Tibial nerve (tissue), 4 donors: Measurements from ENCODE around the gene RLF. TPM values are rescaled to one million over a fixed set of nuclear protein-coding genes. Genes with fewer than 3 reads are reported as not detected.

ENCODE experiments used
- DNase-seq, 2 donors: peaks; one replicate each; pipeline ENCODE4 v3.0.0-alpha.2; 2019; ENCODE audit warnings: low spot score in 2 of 2
- H3K27ac ChIP-seq, 4 donors: fragments of 200-600 bp; sonication (generic) in 3 of 4; one replicate each; pipeline ENCODE4 v1.5.1; 2017 to 2019; ENCODE audit warnings: mild to moderate bottlenecking in 1 of 4
- H3K27me3 ChIP-seq, 2 donors: fragments of 200-600 bp; sonication (generic) in 1 of 2; one replicate each; pipeline versions ENCODE4 v1.5.1 to v1.6.0; 2017 to 2019
- H3K36me3 ChIP-seq, 3 donors: fragments of 200-600 bp; sonication (generic); one replicate each; pipeline ENCODE4 v1.5.1; 2018 to 2019
- H3K4me1 ChIP-seq, 4 donors: fragments of 200-600 bp; sonication (generic) in 3 of 4; one replicate each; pipeline ENCODE4 v1.5.1; 2017 to 2019
- H3K4me3 ChIP-seq, 4 donors: fragments of 200-600 bp; sonication (generic) in 3 of 4; one replicate each; pipeline ENCODE4 v1.5.1; 2017 to 2019; ENCODE audit warnings: mild to moderate bottlenecking in 1 of 4, moderate library complexity in 1 of 4
- H3K9me3 ChIP-seq, 4 donors: fragments of 200-600 bp; sonication (generic) in 3 of 4; one replicate each; pipeline ENCODE4 v1.5.1; 2017 to 2019
- CTCF ChIP-seq, 5 experiments: fragments of 200-600 bp in 3 of 5; fragments of 450-650 bp in 2 of 5; sonication (generic) in 3 of 5; IDR thresholded peaks; one replicate each; pipeline ENCODE4 v1.5.1; 2016 to 2019; ENCODE audit warnings: antibody characterized with exemption in 5 of 5, mild to moderate bottlenecking in 3 of 5, moderate library complexity in 2 of 5
- EP300 ChIP-seq, 2 donors: sonication (generic); formaldehyde crosslinking; IDR thresholded peaks; one replicate each; pipeline ENCODE4 v1.6.1; 2017; ENCODE audit warnings: antibody characterized with exemption in 2 of 2, mild to moderate bottlenecking in 1 of 2
- POLR2A ChIP-seq, 2 donors: fragments of 450-650 bp; IDR thresholded peaks; one replicate each; pipeline ENCODE4 v1.6.1; 2017; ENCODE audit warnings: antibody characterized with exemption in 2 of 2, mild to moderate bottlenecking in 2 of 2, moderate library complexity in 2 of 2
- WGBS, 2 donors: methylation state at CpG; one replicate each; pipeline ENCODE4 v1.1.5; 2018; 5-methylcytosine and 5-hydroxymethylcytosine counted together
- total RNA-seq, 4 donors: library from RNA; depleted of rRNA; stranded (reverse); fragments of >200 nt; gene quantifications; one replicate each; pipeline ENCODE4 v1.1.0, GENCODE V29; 2016

The RLF gene
- total RNA-seq, 4 donors from 2014 or later, result 20.1 to 23.5 (median 21.5) TPM

GRCh38 chr1:40251456-40251855 is 90.3 kb downstream of the RLF start:
- Histone ChIP-seq H3K4me3 (no peak overlapping the region), H3K27me3 (no peaks in the 10 kb centered on the region), H3K9me3 (no peaks in the 10 kb centered on the region), H3K4me1 (peaks cover 0 to 16% (median 8%) of the 10 kb centered on the region in 4 donors), H3K27ac (no peak overlapping the region), H3K36me3 (no peaks in the 10 kb centered on the region)
- WGBS, 2 donors, result 77 to 89% methylated on average over 4 of the region's 4 CpGs
- TF ChIP-seq CTCF (IDR thresholded peaks at IDR 0.05), result no peak
- no peak for DNase-seq

- Histone ChIP-seq H3K4me3 (no peak overlapping the region), H3K9me3 (no peaks in the 10 kb centered on the region), H3K4me1 (peaks cover 0 to 23% (median 13%) of the 10 kb centered on the region in 4 donors), H3K27me3 (no peaks in the 10 kb centered on the region), H3K36me3 (no peaks in the 10 kb centered on the region), H3K27ac (no peak overlapping the region)
- no peak for TF ChIP-seq CTCF (IDR thresholded peaks at IDR 0.05)
- no peak for TF ChIP-seq EP300 (IDR thresholded peaks at IDR 0.05)
- TF ChIP-seq POLR2A (IDR thresholded peaks at IDR 0.05), result no peak
- 83 to 100% methylated on average over 2 of the region's 2 CpGs for WGBS, 2 donors
- DNase-seq, result no peak
Measured at GRCh38 chr1:40252601-40253000, 91.4 kb downstream of the RLF start.

GRCh38 chr1:40255231-40255630 is 94.0 kb downstream of the RLF start:
- no peak for TF ChIP-seq CTCF (IDR thresholded peaks at IDR 0.05)
- no peak for TF ChIP-seq EP300 (IDR thresholded peaks at IDR 0.05)
- no peak for TF ChIP-seq POLR2A (IDR thresholded peaks at IDR 0.05)
- Histone ChIP-seq H3K27ac (no peak overlapping the region), H3K4me1 (peaks cover 0 to 42% (median 25%) of the 10 kb centered on the region in 4 donors), H3K9me3 (no peaks in the 10 kb centered on the region), H3K36me3 (peaks cover 0 to 9% (median 0%) of the 10 kb centered on the region in 3 donors), H3K4me3 (no peak overlapping the region), H3K27me3 (no peaks in the 10 kb centered on the region)
- no peak for DNase-seq

- Histone ChIP-seq H3K36me3 (peaks cover 0 to 19% (median under 1%) of the 10 kb centered on the region in 3 donors), H3K27ac (peak overlapping the region in 2 of 4 donors; percentile 93 to 98), H3K27me3 (no peaks in the 10 kb centered on the region), H3K9me3 (no peaks in the 10 kb centered on the region), H3K4me3 (peak overlapping the region; percentile 51 to 89 (median 65)), H3K4me1 (peaks cover 0 to 51% (median 25%) of the 10 kb centered on the region in 4 donors)
- TF ChIP-seq EP300 (IDR thresholded peaks at IDR 0.05), result no peak
- no peak for TF ChIP-seq POLR2A (IDR thresholded peaks at IDR 0.05)
- no peak for TF ChIP-seq CTCF (IDR thresholded peaks at IDR 0.05)
- WGBS, 2 donors, result 67 to 69% methylated on average over 6 of the region's 6 CpGs
- no peak for DNase-seq
Measured at GRCh38 chr1:40256401-40257084, 95.4 kb downstream of the RLF start.

GRCh38 chr1:40257313-40257687 is 96.1 kb downstream of the RLF start:
- TF ChIP-seq EP300 (IDR thresholded peaks at IDR 0.05) (no peak), POLR2A (IDR thresholded peaks at IDR 0.05) (no peak), CTCF (IDR thresholded peaks at IDR 0.05) (no peak)
- peaks cover 0 to 58% (median 25%) of the 10 kb centered on the region in 4 donors for H3K4me1 ChIP-seq
- peak overlapping the region; percentile 58 to 98 (median 95) for H3K27ac ChIP-seq
- no peaks in the 10 kb centered on the region for H3K9me3 ChIP-seq
- peaks cover 0 to 27% (median 4%) of the 10 kb centered on the region in 3 donors for H3K36me3 ChIP-seq
- no peak for DNase-seq
- H3K27me3 ChIP-seq, result no peaks in the 10 kb centered on the region
- peak overlapping the region; percentile 51 to 89 (median 65) for H3K4me3 ChIP-seq
- WGBS, 2 donors, result 0% methylated on average over 16 of the region's 16 CpGs
